SU-DHL-6 (cell line): ENCODE data around the gene FAM83G.
"Not testable (repeated sequence)": the region's sequence is repeated elsewhere in the genome, so short reads cannot be mapped to it uniquely, and the experiment has no call there.

Experiments
- H2AFZ ChIP-seq: fragments of 200-600 bp; sonication (generic); 2 replicates; pipeline ENCODE4 v1.6.1; 2014; ENCODE audit warnings: low read depth, mild to moderate bottlenecking, moderate library complexity, mixed read lengths, antibody characterized with exemption, low read length; ENCODE audit not compliant: severe bottlenecking
- H3F3A ChIP-seq: fragments of 200-600 bp; shearing (Covaris generic); 2 replicates; pipeline ENCODE4 v1.6.0; 2016; ENCODE audit warnings: antibody characterized with exemption, mild to moderate bottlenecking; ENCODE audit not compliant: insufficient read depth
- H3K27ac ChIP-seq: fragments of 200-600 bp; sonication (generic); 2 replicates; pipeline ENCODE4 v1.5.1; 2016; ENCODE audit warnings: low read depth, mild to moderate bottlenecking, low read length, moderate library complexity, mixed read lengths
- H3K27me3 ChIP-seq: fragments of 200-600 bp; sonication (generic), shearing (Covaris generic); 2 replicates; pipeline ENCODE4 v1.6.0; 2014; ENCODE audit warnings: mild to moderate bottlenecking, low read length
- H3K36me3 ChIP-seq: fragments of 200-600 bp; sonication (generic); 2 replicates; pipeline ENCODE4 v1.6.1; 2014; ENCODE audit warnings: mild to moderate bottlenecking, low read length, mixed read lengths
- H3K4me2 ChIP-seq: fragments of 300-600, 200-600 bp; shearing (Covaris generic), sonication (generic); 2 replicates; pipeline ENCODE4 v1.6.0; 2014; ENCODE audit warnings: low read length, low read depth, mild to moderate bottlenecking; ENCODE audit not compliant: poor library complexity, severe bottlenecking
- H3K4me3 ChIP-seq: fragments of 200-600 bp; sonication (generic); 2 replicates; pipeline ENCODE4 v1.5.1; 2014; ENCODE audit warnings: antibody characterized with exemption, low read length, mild to moderate bottlenecking, mixed read lengths; ENCODE audit not compliant: insufficient read depth, poor library complexity, severe bottlenecking
- H3K79me2 ChIP-seq: fragments of 200-600 bp; sonication (generic); 2 replicates; pipeline ENCODE4 v1.6.1; 2014; ENCODE audit warnings: mild to moderate bottlenecking, low read length, moderate library complexity; ENCODE audit not compliant: insufficient read depth
- H3K9ac ChIP-seq: fragments of 200-600 bp; sonication (generic); 2 replicates; pipeline ENCODE4 v1.7.0; 2014; ENCODE audit warnings: mild to moderate bottlenecking, low read length
- H3K9me2 ChIP-seq: fragments of 200-600 bp; sonication (generic); replicated peaks from 2 replicates; pipeline ENCODE4 v1.6.1; 2014; ENCODE audit warnings: low read length; ENCODE audit not compliant: insufficient read depth
- H3K9me3 ChIP-seq: fragments of 200-600 bp; sonication (generic); 2 replicates; pipeline ENCODE4 v1.6.1; 2014; ENCODE audit warnings: low read length, mixed read lengths; ENCODE audit not compliant: insufficient read depth
- H4K20me1 ChIP-seq: fragments of 200-600 bp; sonication (generic); 2 replicates; pipeline ENCODE4 v1.6.1; 2014; ENCODE audit warnings: low read depth, mild to moderate bottlenecking, antibody characterized with exemption, low read length, moderate library complexity, mixed read lengths

The FAM83G gene

DNA sequence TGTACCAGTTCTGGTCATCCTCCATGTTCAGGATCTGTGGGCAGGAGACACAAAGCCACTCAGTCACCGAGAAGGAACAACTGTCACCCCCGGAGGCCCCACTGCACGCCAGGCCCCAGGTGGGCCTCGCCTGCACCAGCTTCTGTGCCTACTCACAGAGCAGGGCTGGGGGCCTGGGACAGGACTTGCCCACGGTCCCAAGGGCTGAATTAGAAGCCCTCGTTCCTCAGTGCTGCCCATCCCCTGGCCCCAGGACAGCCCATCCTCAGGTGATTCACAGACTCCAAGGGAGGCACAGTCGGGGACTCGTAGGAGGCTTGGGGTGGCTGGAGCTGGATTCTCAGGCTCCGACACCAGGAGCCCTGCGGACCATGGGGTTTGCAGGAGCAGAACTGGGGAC lies 37.3 kb upstream of the FAM83G start:
- H3K4me2 ChIP-seq, H3F3A ChIP-seq, H3K79me2 ChIP-seq, H2AFZ ChIP-seq, H4K20me1 ChIP-seq, H3K9me3 ChIP-seq, H3K27me3 ChIP-seq, H3K9me2 ChIP-seq, H3K36me3 ChIP-seq, H3K4me3 ChIP-seq: not testable (repeated sequence)
- Histone ChIP-seq H3K9ac (peak overlapping the region; percentile 41; the same call in 1 of the 2 replicates), H3K27ac (peak overlapping the region; percentile 81)

DNA sequence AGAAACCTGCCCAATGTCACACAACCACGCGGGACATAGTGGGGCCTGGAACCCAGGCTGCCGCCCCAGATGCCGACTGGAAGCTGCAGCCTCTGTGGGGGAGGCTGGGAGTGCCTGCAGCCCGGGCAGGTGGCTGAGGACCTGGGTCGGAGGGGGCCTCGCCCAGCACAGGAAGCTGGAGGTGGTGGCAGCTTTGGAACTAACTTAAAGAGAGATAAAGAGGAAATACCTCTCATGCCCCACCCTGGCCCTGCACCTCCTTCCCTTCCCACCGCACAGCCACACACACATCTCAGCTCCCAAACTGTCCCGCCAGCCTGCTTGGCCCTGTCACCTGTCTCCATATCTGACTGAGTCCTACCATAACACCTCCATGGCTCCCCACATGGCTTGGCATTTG lies 35.8 kb upstream of the FAM83G start:
- not testable (repeated sequence) for H4K20me1 ChIP-seq, H3K4me2 ChIP-seq, H3K9me3 ChIP-seq, H3K4me3 ChIP-seq, H3K27me3 ChIP-seq, H3K36me3 ChIP-seq, H3K9me2 ChIP-seq, H3F3A ChIP-seq, H2AFZ ChIP-seq, H3K79me2 ChIP-seq, H3K9ac ChIP-seq
- H3K27ac ChIP-seq = peak overlapping the region; percentile 83

DNA sequence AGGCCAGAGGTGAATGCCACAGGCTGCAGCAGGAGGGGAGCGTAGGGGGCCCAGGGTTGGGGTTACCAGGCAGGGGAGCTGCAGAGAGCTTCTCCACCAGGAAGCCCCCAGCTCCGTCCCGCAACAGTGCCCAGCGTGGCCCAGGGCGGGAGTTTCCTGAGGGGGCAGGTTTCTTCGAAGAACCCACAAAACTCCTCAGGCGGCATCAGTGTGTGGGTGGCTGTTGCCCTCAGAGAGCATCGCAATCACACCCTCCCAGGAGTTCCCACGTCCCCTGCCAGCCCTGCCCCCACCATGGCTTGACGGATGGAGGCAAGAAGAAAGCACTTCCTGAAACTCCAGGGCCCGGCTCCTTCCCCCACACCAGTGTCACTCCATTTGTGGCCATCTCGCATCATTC lies 34.2 kb upstream of the FAM83G start:
- H3K27ac ChIP-seq, H3K4me2 ChIP-seq, H3K9me2 ChIP-seq, H3K9ac ChIP-seq, H3K79me2 ChIP-seq, H3K27me3 ChIP-seq, H4K20me1 ChIP-seq, H2AFZ ChIP-seq, H3K36me3 ChIP-seq, H3F3A ChIP-seq, H3K4me3 ChIP-seq, H3K9me3 ChIP-seq: not testable (repeated sequence)

DNA sequence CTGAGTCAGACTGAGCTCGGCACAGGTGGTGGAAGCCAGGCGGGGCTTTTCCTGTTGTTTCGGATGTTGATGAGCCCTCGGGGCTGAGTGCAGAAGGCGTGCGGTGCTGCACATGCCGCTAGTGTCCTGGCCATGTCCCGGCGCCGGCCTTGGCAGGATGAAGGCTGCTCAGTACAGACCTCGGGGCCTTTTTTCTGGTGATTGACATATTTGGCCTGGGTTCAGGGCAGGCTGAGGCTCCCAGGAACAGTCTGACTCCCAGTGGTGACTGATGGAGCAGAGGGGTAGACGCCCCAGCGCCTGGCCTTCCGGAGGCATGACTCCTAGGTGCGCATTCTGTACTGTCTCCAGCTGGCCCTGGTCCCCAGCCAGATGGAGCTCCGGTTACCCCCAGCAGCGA lies 33.4 kb upstream of the FAM83G start:
- H3K9me2 ChIP-seq, H3F3A ChIP-seq, H3K4me3 ChIP-seq, H3K27ac ChIP-seq, H3K4me2 ChIP-seq, H2AFZ ChIP-seq, H3K36me3 ChIP-seq, H3K9ac ChIP-seq, H3K9me3 ChIP-seq, H3K79me2 ChIP-seq, H3K27me3 ChIP-seq, H4K20me1 ChIP-seq: not testable (repeated sequence)

DNA sequence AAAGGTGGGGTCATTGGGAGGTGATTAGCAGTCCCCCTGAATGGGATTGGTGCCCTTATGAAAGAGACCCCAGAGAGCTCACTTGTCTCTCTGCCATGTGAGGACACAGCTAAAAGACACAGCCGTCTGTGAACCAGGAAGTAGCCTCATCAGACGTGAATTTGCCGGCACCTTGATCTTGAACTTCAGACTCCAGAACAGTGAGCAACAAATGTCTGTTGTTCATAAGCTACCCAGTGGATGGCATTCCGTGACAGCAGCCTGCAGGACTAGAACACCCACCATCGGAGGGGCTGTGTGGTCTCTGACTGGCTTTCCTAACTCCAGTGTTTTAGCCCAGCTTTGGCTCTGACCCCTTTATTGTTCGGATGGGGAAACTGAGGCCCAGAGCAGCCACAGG lies 33.0 kb upstream of the FAM83G start:
- not testable (repeated sequence) for H3K79me2 ChIP-seq, H3K9me2 ChIP-seq, H2AFZ ChIP-seq, H3K9ac ChIP-seq, H3K27me3 ChIP-seq, H3K36me3 ChIP-seq, H3K4me2 ChIP-seq, H3K9me3 ChIP-seq, H3F3A ChIP-seq, H4K20me1 ChIP-seq, H3K4me3 ChIP-seq
- peak overlapping the region; percentile 83 for H3K27ac ChIP-seq

DNA sequence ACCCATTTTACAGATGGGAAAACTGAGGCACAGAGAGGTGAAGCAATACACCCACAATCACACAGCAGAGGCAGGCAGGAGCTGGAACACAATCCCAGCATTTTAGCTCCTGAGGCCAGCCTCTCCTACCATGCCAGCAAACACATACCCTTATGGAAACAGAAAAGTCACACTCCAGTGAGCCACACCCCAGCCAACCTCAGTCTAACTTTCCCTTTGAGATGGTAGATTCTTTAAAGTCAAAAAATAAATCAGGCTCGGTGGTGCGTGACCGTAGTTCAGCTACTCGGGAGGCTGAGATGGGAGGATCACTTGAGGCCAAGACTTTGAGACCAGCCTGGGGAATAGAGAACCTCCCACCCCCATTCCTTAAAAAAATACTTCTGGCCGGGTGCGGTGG lies 31.6 kb upstream of the FAM83G start:
- not testable (repeated sequence) for H3K27ac ChIP-seq, H3K9me3 ChIP-seq, H3K27me3 ChIP-seq, H3F3A ChIP-seq, H3K4me2 ChIP-seq, H3K79me2 ChIP-seq, H3K9me2 ChIP-seq, H3K9ac ChIP-seq, H2AFZ ChIP-seq, H3K4me3 ChIP-seq, H4K20me1 ChIP-seq, H3K36me3 ChIP-seq

DNA sequence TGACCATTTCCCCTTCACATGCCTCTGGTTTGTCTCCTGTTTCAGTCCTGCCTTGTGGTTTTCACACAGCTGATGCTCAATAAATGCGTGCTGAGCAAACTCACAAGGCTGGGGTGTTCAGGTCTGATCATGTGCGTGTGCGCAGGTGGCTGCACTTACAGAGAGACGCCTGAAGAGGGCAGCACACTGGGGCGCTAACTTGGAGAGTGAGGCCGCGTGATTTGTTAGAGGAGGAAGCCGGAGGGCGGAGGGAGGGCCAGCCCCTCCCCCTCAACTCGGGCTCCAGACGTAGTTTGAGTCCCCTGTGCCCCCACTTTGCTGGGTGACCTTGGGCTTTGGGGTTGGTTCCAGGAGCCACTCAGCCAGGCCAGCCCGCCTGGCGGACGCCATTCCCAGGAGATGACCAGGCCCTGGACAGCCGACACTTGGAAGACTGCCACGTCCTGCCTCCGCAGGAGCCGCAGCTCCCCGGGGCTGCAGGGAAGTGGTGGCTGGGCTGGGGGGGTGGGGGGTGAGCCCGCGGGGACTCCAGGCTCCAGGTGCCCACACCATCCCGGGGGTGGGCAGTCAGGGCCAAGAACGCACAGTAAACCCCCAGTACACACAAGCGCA lies 27.9 kb upstream of the FAM83G start:
- not testable (repeated sequence) for H3K36me3 ChIP-seq, H3K27ac ChIP-seq, H3F3A ChIP-seq, H3K27me3 ChIP-seq, H4K20me1 ChIP-seq, H3K4me2 ChIP-seq, H3K4me3 ChIP-seq, H2AFZ ChIP-seq, H3K9me2 ChIP-seq, H3K9ac ChIP-seq, H3K9me3 ChIP-seq, H3K79me2 ChIP-seq

DNA sequence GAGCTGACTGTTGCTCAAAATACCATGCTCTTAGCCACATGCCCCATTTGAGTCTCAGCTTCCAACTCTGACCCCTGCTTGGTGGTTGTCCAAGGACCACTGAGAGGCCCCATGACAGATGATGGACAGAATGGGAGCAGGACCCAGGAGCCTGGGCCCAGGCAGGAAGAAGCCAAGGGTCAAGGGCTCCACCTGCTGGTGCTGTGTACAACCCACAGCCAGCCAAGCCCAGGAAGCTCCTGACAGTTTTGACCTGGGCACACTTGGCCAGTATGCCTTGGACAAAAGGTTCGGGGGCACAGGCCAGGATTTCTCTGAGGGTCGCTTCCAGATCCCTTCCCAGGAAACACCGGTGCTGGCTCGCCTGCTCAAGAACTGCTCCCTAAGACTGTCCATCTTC lies 27.2 kb upstream of the FAM83G start:
- not testable (repeated sequence) for H2AFZ ChIP-seq, H3K9me3 ChIP-seq, H3K9me2 ChIP-seq, H3K4me2 ChIP-seq, H3K4me3 ChIP-seq, H3K27ac ChIP-seq, H3K79me2 ChIP-seq, H3F3A ChIP-seq, H3K27me3 ChIP-seq, H4K20me1 ChIP-seq, H3K36me3 ChIP-seq, H3K9ac ChIP-seq
